PFSK-1 (cell line): ENCODE measurements around the gene SEMA6A.

Experiments
- FOXP2 ChIP-seq: optimal IDR thresholded peaks from 2 replicates; pipeline ENCODE3; 2011; ENCODE audit warnings: borderline replicate concordance, control low read depth, inconsistent platforms; ENCODE audit not compliant: insufficient read depth; ENCODE audit errors: extremely low read length, extremely low read depth
- POLR2AphosphoS5 ChIP-seq: IDR thresholded peaks from 2 replicates; pipeline ENCODE4 v1.6.1; 2012; ENCODE audit warnings: low read depth, mild to moderate bottlenecking, control low read depth, low read length, moderate library complexity
- SIN3A ChIP-seq: IDR thresholded peaks from 2 replicates; pipeline ENCODE4 v1.6.1; 2012; ENCODE audit warnings: mild to moderate bottlenecking, low read length, moderate library complexity, borderline replicate concordance; ENCODE audit not compliant: insufficient read depth
- TAF1 ChIP-seq: IDR thresholded peaks from 2 replicates; pipeline ENCODE4 v1.6.1; 2012; ENCODE audit warnings: low read length, control low read depth, borderline replicate concordance; ENCODE audit not compliant: insufficient read depth
- TF ChIP-seq, protein P1 (sequence below), 2 experiments: IDR thresholded peaks; 2 replicates each; pipeline versions ENCODE4 v1.6.1 to v1.8.0; 2011 to 2012; ENCODE audit warnings: low read depth in 2 of 2, low read length in 2 of 2, control low read depth in 1 of 2, inconsistent platforms in 1 of 2, mild to moderate bottlenecking in 1 of 2, moderate library complexity in 1 of 2; ENCODE audit not compliant: insufficient read depth in 1 of 2

DNA sequence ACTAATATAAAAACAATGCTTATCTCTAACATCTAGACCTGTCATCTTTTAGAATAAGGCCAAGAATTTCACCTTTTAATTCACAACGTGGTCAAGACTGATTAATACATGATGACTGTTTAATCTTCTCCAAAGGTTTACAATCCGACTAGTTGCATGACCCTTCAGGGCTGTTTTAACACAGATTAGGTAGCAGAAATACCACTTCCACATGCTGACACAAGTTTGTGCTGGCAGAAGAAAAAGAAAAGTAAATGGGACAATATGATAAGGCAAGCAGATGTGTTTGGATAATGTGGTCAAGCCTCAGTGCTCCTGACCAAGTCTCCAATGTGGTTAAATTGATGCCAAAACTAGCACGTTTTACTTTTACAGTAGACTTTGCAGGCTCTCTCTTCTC is 31.1 kb downstream of the SEMA6A start:
- TF ChIP-seq POLR2AphosphoS5 (no peak), TAF1 (no peak), SIN3A (no peak), FOXP2 (no peak)
- TF ChIP-seq, protein P1, sequence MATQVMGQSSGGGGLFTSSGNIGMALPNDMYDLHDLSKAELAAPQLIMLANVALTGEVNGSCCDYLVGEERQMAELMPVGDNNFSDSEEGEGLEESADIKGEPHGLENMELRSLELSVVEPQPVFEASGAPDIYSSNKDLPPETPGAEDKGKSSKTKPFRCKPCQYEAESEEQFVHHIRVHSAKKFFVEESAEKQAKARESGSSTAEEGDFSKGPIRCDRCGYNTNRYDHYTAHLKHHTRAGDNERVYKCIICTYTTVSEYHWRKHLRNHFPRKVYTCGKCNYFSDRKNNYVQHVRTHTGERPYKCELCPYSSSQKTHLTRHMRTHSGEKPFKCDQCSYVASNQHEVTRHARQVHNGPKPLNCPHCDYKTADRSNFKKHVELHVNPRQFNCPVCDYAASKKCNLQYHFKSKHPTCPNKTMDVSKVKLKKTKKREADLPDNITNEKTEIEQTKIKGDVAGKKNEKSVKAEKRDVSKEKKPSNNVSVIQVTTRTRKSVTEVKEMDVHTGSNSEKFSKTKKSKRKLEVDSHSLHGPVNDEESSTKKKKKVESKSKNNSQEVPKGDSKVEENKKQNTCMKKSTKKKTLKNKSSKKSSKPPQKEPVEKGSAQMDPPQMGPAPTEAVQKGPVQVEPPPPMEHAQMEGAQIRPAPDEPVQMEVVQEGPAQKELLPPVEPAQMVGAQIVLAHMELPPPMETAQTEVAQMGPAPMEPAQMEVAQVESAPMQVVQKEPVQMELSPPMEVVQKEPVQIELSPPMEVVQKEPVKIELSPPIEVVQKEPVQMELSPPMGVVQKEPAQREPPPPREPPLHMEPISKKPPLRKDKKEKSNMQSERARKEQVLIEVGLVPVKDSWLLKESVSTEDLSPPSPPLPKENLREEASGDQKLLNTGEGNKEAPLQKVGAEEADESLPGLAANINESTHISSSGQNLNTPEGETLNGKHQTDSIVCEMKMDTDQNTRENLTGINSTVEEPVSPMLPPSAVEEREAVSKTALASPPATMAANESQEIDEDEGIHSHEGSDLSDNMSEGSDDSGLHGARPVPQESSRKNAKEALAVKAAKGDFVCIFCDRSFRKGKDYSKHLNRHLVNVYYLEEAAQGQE (IDR thresholded peaks at IDR 0.05; ENCODE audit: insufficient read depth in 1 of 2, low read depth in 2 of 2, low read length in 2 of 2): no peak
